ENCODE results near the gene HIVEP3. TPM values are rescaled to one million over a fixed set of nuclear protein-coding genes. Genes with fewer than 3 reads are reported as not detected.

Gene HIVEP3
- total and polyA plus RNA-seq, 8 donors, result 1.8 to 65.3 (median 3.8) TPM

- DNase-seq, result no peak
- no peak for TF ChIP-seq CTCF (IDR thresholded peaks at IDR 0.05)
- TF ChIP-seq POLR2A (IDR thresholded peaks at IDR 0.05), result no peak
- TF ChIP-seq EP300 (IDR thresholded peaks at IDR 0.05), result no peak
- no peak for TF ChIP-seq POLR2AphosphoS5 (IDR thresholded peaks at IDR 0.05)
Observed at GRCh38 chr1:41533016-41533730, 385.5 kb downstream of the HIVEP3 start.

GRCh38 chr1:41532206-41532975 lies 386.3 kb downstream of the HIVEP3 start:
- H3K27me3 ChIP-seq, result peaks cover 0 to 8% (median 0%) of the 10 kb centered on the region in 3 donors
- no peak overlapping the region for H3K27ac ChIP-seq
- no peak for TF ChIP-seq EP300 (IDR thresholded peaks at IDR 0.05)
- TF ChIP-seq POLR2AphosphoS5 (IDR thresholded peaks at IDR 0.05), result no peak
- TF ChIP-seq POLR2A (IDR thresholded peaks at IDR 0.05), result no peak
- no peak for TF ChIP-seq CTCF (IDR thresholded peaks at IDR 0.05)
- intact Hi-C loops (cut with DNase I; ENCODE audit: low total_unique reads), result no loop called here
- WGBS, 5 donors, result 80 to 89% (median 87%) methylated on average over 8 of the region's 8 CpGs
- H3K36me3 ChIP-seq, result no peaks in the 10 kb centered on the region
- peaks cover 0 to 16% (median 7%) of the 10 kb centered on the region in 4 donors for H3K4me1 ChIP-seq
- no peak overlapping the region for H3K4me3 ChIP-seq
- no peak for DNase-seq
- no peaks in the 10 kb centered on the region for H3K9me3 ChIP-seq

More at GRCh38 chr1:41533016-41533730, 385.5 kb downstream of the HIVEP3 start:
- Histone ChIP-seq H3K27me3 (peaks cover 0 to 8% (median 0%) of the 10 kb centered on the region in 3 donors), H3K36me3 (no peaks in the 10 kb centered on the region), H3K9me3 (no peaks in the 10 kb centered on the region), H3K27ac (no peak overlapping the region), H3K4me3 (no peak overlapping the region), H3K4me1 (peaks cover 7 to 24% (median 15%) of the 10 kb centered on the region in 4 donors)
- intact Hi-C loops (cut with DNase I; ENCODE audit: low total_unique reads), result no loop called here
- WGBS, 5 donors, result 85 to 90% (median 86%) methylated on average over 10 to 12 of the region's 12 CpGs

GRCh38 chr1:41530411-41530810 lies 388.3 kb downstream of the HIVEP3 start:
- TF ChIP-seq EP300 (IDR thresholded peaks at IDR 0.05) (no peak), POLR2AphosphoS5 (IDR thresholded peaks at IDR 0.05) (no peak), POLR2A (IDR thresholded peaks at IDR 0.05) (no peak), CTCF (IDR thresholded peaks at IDR 0.05) (no peak)
- H3K36me3 ChIP-seq, result no peaks in the 10 kb centered on the region
- H3K27me3 ChIP-seq, result peaks cover 0 to 6% (median 0%) of the 10 kb centered on the region in 3 donors
- 84 to 96% (median 92%) methylated on average over 2 to 5 of the region's 5 CpGs for WGBS, 5 donors
- no peak overlapping the region for H3K27ac ChIP-seq
- H3K9me3 ChIP-seq, result no peaks in the 10 kb centered on the region
- H3K4me1 ChIP-seq, result no peaks in the 10 kb centered on the region
- intact Hi-C loops (cut with DNase I; ENCODE audit: low total_unique reads), result no loop called here
- H3K4me3 ChIP-seq, result no peak overlapping the region
- DNase-seq, result no peak

- Histone ChIP-seq H3K27me3 (peaks cover 0 to under 1% (median 0%) of the 10 kb centered on the region in 3 donors), H3K36me3 (peaks cover 0 to 3% (median 0%) of the 10 kb centered on the region in 4 donors), H3K27ac (no peak overlapping the region), H3K9me3 (no peaks in the 10 kb centered on the region), H3K4me3 (no peak overlapping the region), H3K4me1 (no peaks in the 10 kb centered on the region)
- intact Hi-C loops (cut with DNase I; ENCODE audit: low total_unique reads), result no loop called here
- WGBS, 5 donors, result 90 to 95% (median 90%) methylated on average over 19 to 23 of the region's 23 CpGs
- no peak for DNase-seq
- TF ChIP-seq CTCF (IDR thresholded peaks at IDR 0.05) (no peak), POLR2A (IDR thresholded peaks at IDR 0.05) (no peak)
Observed at GRCh38 chr1:41529621-41530395, 388.9 kb downstream of the HIVEP3 start.
